HG02973 (cell line): ENCODE measurements around the gene SPI1.

Experiments used
- ATAC-seq: cut with Tn5 transposase; IDR thresholded peaks from one replicate; pipeline ENCODE4 v1.9.1; 2021; ENCODE audit warnings: moderate library complexity; ENCODE audit not compliant: unreplicated experiment

Gene SPI1

DNA sequence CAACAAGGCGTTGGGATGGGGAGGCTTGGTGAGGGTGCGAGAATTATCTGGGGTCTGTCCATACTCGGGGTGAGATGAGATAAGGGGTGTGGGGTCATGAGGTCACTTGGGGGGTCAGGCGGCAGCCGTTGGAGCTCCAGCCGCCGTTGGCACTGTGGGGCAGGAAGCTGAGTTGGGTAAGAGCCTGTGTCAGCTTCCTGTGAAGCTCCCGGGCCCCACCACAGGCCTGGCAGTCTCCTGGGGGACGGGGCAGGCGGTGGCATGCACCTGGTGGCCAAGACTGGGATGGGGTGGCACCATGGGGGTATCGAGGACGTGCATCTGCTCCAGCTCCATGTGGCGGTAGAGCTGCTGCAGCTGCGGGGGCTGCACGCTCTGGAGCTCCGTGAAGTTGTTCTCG is 18.8 kb downstream of the SPI1 start:
- ATAC-seq, result no peak

DNA sequence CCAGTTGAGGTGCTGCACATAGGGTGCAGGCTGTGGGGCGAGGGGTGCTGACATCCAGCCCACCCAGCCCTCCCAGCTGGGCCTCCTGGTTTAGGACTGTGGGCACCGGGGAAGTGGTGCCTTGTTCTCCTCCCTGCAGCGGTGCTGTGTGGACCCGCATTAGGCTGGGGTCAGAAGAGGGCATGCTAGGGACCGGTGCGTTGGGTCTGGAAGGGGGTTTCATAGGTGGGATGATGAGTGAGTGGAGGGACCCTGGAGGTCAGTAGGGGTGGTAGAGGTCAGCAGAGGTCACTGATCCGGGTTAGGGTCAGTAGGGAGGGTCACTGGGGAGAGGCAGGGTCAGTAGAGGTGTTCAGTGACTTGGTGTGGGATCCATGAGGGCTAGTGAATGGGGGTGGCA is 19.2 kb downstream of the SPI1 start:
- no peak for ATAC-seq

DNA sequence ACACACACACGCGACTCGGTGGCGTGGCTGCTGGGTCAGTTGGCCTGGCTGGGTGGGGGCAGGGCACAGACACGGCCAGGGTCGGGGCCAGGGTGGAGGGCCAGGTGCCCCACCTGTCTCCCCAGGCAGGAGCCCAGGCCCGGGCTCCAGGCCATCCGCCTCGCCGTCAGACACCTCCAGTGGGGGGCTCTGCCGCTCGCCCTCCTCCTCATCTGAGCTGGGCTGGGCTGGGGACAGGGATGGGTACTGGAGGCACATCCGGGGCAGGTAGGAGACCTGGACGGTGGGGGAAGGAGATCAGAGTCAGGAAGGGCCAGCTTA is 19.7 kb downstream of the SPI1 start:
- ATAC-seq, result no peak

DNA sequence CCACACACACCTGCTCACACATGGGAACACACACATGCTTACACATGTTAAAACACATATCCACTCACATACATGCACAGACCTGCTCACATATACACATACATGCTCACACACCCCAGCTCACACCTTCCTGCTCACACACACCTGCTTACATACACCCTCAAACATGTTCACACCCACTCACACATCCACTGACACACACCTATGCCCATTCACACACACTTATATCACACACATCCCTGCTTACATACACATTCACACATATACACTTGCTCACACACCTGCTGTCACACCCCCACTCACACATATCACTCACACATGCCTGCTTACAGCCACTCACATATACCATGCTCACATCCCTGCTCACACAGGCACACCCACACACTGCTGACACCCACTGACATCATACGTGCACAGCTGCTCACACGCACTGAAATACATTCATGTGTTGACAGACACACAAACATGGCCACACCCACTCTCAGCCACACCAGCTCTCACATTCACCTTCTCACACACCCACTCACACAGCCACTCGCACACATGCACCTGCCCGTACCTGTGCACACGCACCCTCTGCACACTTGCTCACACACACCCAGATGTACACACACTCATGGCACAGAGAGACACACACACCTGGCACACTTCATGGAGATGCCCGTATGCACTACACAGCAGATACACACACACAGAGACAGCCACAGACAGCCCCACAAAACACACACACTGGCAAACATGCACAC is 20.2 kb downstream of the SPI1 start:
- no peak for ATAC-seq

DNA sequence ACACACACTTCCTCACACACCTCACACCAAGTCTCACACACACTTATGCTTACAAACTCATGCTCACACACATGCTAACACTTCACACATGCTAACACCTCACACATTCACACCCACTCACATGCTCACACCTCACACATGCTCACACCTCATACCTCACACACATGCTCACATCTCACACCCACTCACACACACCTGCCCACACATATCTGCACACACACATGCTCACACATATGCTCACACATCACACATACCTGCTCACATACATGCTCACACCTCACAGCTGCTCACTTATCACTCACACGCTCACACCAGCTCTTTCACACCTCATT is 21.4 kb downstream of the SPI1 start:
- ATAC-seq, result no peak

DNA sequence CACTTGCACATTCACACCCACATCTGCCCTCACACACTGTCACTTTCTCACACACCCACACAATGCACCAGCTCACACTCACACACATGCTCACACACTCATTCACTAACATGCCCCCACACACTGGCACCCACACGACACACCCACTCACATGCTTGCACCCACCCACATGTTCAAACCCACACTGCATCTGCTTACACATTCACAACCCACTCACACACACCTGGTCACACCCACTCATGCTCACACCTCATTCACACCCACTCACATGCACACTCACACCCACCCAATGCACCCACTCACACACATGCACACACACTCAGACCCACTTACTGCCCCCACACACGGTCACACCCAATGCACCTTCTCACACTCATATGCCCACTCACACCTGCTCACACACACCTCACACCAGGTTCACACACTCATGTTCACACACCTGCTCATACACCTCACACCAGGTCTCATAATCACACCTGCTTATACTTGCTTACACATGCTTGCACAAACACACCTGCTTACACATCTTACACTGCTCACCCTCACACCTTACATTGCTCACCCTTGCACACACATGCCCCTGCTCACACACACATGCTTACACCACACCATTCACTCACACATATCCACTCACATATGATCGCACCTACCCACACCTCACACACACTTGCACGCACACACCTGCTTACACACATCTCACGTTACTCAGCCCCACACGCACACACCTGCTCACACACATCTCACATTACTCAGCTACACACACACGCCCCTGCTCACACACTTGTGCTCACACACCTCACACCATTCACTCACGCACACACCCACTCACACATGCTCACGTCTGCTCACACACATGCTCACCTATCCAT is 22.0 kb downstream of the SPI1 start:
- ATAC-seq, result no peak

DNA sequence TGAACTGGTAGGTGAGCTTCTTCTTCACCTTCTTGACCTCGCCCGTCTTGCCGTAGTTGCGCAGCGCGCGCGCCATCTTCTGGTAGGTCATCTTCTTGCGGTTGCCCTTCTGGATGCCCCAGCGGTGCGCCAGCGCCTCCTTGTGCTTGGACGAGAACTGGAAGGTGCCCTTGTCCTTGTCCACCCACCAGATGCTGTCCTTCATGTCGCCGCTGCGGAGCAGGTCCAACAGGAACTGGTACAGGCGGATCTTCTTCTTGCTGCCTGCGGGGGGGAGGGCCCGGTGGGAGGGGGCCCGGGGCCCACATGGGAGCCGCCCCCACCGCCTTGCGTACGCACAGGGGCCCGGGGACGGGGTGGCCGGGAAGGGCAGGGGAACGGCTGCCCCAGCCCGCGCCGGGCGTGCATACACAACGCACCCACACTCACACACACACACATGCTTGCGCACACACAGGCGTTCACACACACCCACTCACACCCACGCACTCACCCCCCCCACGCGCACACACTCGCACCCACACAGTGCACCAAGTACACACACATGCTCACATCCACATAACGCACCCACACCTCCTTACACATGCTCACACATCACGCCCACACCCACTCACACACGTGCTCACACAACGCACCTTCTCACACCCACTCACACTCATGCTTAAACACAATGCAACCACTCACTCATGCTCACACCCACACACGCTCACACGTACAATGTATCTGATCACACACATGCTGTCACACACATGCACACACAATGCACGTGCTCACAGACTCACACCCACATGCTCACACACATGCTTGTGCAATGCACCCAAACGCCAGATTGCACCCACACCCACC is 22.8 kb downstream of the SPI1 start:
- ATAC-seq, result no peak

DNA sequence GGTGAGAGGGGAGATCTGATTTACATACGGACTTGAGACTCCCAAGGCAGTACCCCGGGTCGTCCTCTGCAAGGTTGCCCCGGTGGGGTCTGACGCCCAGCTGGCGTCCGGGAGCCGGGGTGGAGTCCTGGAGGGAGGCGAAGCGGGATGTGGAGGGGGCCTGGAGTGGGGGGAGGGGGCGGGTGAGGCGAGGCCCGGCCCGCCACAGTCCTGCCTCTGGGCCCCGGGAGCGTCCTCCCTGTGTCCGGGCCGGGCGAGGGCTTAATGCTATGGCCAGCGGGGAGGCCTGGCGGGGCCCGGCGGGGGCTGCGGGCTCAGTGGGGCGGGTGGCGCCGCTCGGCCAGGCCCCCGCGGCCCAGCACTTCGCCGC is 23.4 kb downstream of the SPI1 start:
- ATAC-seq, result no peak

DNA sequence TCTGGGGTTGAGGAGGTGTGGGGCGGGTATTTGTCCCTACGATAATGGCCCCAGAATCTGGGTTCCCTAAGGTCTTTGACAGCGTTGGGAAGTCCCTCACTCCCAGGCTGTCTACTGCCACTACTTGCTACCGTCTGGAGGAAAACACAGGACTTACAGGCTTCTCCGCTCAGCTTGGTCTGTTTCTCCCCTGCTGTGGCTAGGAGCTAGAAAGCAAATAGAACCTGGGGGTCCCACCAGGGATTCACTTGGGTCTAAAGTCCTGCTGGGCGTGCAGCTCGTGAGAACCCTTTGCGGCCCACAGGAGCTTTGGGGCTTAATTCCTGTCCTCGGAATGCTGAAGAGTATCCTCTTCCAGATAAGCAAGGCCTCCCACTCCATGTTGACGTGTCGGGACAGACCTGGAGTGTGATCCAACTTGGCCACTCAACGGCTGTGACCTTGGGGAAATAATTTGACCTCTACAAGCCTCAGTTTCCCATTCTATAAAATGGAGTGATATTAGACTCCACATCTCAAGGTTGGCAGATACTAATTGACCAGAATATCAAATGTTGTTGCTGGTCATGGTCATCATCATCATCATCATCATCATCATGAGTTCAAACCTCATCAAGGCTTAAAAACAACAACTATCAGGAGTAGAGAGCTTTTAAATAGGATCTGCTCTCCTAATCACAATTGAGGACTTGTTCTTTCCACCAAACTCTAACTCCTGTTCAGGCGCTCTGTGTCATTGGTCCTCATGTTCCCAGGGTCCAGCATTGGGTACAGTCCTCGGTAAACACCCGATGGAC is 24.2 kb downstream of the SPI1 start:
- no peak for ATAC-seq

DNA sequence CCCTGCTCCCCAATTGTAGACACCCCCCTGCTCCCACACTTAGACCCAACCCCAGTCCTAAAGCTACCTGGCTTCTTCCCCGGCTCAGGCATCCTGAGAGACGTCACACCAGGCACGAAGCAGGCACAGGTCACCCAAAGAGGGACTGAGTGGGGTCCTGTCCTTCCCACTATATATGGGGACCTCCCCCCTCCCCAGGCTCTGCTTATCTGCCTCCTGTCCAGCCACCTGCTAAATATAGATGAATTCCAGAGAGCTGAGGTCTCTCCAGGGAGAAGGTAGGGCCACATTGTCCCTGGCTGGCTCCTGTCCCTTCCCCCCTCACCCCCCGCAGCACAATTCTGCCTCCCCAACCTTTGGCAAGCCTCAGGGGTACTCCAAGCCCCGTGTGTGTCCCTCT is 25.8 kb downstream of the SPI1 start, which contains the start of gene MYBPC3:
MYBPC3 (minus strand) TSS at position 147 of the 400 bp plus-strand sequence; CDS start at position 92, 55 bp downstream.
- ATAC-seq, result no peak

DNA sequence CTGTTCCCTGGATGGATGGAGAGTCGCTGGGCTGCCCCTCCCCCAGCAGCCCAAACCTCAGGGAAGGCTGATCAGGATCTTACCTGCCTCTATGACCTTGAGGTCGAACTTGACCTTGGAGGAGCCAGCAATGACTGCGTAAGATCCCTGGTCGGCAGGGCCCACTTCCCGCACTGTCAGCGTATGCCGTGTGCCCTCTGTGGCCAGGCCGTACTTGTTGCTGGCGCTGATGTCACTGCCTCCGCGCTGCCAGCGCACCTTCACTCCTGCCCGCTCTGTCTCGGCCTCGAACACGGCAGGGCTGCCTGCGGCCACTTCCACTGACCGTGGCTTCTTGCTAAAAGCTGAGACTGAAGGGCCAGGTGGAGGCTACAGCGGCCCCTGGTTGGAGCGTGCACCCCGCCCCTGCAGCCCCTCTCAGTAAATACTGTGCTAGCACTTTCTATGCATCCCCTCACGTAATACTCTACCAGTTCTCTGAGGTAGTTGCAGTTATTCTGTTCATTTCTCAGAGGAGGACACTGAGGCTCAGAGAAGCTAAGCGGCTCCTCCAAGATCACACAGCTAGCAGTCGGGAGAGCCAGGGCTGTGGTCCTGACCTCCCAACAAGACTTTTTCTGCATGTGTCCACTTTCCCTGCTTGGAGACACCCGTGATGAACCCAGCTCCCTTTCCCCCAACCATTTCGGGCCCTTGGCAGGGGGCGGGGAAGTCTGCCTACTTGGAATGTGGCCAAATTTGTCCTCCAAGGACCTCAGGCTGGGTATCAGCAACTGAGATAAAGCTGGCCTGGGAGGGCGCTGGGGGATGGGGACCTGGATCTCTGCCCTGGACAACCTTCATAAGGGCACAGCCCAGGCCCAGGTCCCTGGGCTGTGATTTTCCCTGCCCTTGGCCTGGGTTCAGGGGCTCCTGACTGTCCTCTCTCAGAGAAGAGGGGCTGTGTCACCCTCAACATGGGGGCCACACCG is 26.9 kb downstream of the SPI1 start:
- ATAC-seq, result no peak

DNA sequence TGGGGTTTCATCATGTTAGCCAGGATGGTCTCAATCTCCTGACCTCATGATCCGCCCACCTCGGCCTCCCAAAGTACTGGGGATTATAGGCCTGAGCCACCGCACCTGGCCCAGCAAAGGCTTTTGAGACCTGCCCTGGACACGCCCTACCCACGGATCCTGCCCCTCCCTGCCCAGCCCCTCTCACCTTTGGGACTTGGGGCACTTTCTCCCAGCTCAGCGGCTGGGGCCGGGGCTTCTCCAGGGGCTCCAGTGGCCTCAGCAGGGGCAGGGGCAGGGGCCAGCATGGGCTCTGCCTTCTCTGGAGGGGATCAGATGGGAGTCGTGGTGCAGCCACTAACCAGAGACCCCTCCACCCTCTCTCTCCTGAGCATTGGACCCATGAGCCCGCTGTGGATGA is 28.0 kb downstream of the SPI1 start:
- ATAC-seq, result no peak

DNA sequence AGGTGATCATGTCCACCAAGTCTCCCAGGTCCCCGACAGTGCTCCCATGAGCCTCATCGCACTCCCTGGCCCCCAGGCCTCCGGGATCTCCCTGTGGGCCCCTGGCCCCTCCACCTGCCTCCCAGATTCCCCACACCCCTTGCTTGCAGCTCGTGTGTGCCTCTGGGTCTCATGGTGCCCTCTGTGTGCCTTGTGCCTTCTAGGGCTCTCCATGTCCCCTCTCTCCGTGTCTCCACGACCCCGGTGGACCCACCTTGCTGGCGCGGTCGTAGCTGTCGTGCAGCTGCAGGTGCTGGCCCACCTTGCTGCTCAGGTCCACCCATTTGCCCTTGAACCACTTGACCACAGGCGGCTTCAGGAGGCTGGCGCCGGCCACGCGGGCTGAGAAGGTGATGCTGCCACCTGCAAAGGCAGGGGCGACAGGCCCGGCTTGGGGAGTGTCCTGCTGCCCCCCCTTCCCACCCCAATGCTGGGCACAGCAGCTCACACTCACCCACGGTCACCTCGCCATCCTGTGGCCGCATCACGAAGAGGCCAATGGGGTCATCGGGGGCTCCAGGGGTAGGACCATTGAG is 28.7 kb downstream of the SPI1 start:
- no peak for ATAC-seq

DNA sequence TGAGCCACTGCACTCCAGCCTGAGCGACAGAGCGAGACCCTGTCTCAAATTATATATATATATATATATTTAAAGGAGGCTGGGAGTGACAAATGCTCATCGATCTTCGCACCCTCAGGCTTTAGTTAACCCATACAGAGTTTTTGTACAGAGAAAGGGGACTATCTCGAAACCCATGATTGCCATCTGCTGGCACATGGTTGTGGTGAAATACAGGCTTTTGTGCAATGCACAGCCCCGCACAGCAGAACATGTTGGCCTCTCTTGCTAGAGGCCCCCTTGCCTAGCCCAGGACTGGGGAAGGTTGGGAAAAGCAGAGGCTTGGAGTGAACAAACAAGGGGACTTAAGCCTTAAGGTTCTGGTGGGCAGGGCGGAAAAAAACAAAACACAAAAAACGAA is 29.5 kb downstream of the SPI1 start:
- ATAC-seq, result no peak

DNA sequence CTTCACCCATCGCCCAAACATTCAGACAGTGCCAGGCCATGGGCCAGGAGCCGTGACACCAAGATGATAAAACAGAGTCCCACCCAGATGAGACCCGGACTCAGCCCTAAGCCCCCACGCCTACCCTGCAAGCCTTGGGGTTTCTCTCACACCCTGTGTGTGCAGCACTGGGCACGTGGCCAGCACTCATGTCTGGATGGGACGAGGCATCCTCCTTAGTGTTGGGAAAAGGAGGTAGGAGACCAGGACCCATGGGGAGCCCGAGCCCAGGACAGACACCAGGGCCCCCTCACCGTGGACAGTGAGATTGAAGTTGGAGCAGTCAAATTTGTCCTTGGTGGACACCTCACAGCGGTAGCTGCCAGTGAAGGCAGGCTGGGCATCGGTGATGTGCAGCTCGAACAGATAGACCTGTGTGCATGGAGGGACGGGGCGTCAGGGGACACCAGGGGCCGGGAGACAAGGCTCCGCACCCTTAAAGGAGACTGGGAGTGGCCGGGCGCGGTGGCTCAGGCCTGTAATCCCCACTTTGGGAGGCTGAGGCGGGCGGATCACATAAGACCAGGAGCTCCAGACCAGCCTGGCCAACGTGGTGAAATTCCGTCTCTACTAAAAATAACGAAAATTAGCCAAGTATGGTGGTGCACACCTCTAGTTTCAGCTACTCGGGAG is 30.1 kb downstream of the SPI1 start:
- no peak for ATAC-seq

DNA sequence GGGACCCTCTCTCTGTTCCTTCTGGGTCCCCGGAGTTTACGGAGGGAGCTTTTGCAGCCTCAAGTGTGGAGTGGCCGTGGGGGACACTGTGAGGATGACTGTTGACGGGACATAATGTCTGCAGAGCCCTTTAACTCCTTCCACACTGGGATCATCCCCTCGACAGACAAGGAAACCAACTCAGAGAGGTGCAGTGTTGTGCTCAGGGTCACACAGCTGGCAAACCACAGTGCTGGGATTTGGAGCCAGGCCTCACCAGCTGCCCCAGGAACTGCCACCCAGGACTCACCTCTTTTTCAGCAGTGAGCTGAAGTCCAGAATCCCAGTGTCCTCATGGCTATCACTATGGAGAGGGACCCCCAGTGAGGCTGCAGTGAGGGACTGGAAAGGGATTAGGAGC is 31.2 kb downstream of the SPI1 start:
- no peak for ATAC-seq

DNA sequence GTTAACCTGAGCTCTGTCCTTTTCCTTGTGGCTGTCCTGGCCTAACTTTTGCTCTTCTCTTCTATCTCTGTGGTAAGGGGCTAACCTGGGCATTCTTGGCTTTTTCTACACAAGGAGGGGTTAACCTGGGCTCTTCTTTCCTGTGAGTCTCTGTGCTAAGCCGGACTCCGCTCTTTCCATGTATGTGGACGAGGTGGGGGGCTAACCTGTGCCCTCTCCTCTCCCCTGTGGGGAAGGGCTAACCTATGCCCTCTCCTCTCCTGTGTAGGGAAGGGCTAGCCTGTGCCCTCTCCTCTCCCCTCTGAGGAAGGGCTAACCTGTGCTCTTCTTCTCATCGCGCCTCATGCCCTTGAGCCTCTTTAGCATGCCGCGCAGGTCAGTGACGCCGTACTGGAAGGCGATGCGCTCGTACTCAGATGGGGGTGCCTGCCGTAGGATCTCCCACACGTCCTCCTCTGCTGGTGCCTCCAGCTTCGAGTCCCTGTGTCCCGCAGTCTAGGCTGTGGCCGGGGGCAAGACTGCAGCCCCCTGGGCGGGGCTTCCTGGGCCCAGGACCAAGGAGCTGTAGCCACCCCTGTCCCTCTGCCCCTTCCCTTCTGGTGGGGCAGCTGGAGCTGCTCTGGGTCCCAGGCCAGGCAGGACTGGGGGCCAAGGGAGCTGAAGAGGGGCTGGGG is 32.3 kb downstream of the SPI1 start:
- ATAC-seq, result no peak

DNA sequence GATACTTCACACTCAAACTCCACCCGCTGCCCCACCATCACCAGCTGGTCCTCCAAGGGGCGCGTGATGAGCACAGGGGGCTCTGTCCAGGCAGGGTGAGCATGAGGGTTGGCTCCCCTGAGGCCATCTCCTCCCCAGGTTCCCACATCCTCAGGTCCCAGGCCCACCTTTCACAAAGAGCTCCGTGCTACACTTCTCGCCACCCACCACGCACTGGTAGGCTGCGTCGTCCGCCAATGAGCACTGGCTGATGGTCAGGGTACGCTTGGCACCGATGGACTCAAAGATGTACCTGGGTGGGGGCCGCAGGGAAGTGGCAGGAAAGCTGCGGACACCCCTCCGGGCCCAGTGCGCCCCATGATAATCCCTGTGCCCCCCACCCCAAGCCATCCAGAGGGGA is 35.5 kb downstream of the SPI1 start:
- no peak for ATAC-seq
